SH-SY5Y (cell line): ENCODE measurements around the gene DEFB126.

Experiments used
- GATA2 ChIP-seq: IDR thresholded peaks from 2 replicates; pipeline ENCODE4 v1.6.1; 2011; ENCODE audit warnings: mild to moderate bottlenecking, low read depth, low read length
- GATA3 ChIP-seq: IDR thresholded peaks from 2 replicates; pipeline ENCODE4 v1.6.1; 2011; ENCODE audit warnings: low read depth, mild to moderate bottlenecking, low read length, moderate library complexity

DNA sequence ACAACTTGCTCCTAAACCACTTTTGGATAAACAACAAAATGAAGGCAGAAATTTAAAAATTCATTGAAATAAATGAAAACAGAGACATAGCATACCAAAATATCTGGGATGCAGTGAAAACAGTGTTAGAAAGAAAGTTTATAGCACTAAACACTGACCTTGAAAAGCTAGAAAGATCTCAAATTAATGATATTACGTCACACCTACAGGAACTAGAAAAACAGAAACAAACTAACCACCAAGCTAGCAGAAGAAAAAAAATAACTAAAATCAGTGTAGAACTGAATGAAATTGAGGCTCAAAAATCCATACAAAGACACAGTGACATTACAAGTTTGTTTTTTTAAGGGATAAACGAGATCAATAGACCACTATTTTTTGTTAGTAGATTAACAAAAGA is 41.9 kb downstream of the DEFB126 start:
- TF ChIP-seq GATA2 (no peak), GATA3 (no peak)
